SK-N-MC (cell line): ENCODE data around the gene SCRG1.

ENCODE experiments used
- FOXP2 ChIP-seq: optimal IDR thresholded peaks from 2 replicates; pipeline ENCODE3; 2011; ENCODE audit warnings: mild to moderate bottlenecking, moderate library complexity; ENCODE audit not compliant: insufficient read depth; ENCODE audit errors: extremely low read length, control extremely low read depth
- POLR2AphosphoS5 ChIP-seq: IDR thresholded peaks from 2 replicates; pipeline ENCODE4 v1.6.1; 2012; ENCODE audit warnings: mild to moderate bottlenecking, low read depth, low read length, borderline replicate concordance

DNA sequence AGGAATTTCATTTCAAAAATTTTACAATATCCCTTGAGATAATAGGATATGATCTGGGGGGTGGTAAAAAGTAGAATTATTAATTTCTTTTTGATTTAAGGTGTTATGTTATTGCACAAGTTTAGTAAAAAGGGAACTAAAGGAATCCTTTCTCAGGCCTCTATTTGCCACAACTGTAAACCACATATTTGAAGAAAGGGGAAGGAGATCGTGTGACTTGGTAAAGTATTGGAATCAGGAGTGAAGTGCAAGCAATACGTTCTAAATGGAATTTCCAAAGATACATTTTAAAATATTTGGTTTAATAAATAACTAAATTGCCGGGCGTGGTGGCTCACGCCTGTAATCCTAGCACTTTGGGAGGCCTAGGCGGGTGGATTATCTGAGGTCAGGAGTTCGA, 35.3 kb upstream of the SCRG1 start:
- TF ChIP-seq FOXP2 (no peak), POLR2AphosphoS5 (no peak)
